ENCODE data around the gene AFP.

AFP gene

GRCh38 chr4:73439445-73439844 lies 3.4 kb downstream of the AFP start:
- DNase-seq = no peak

DNA sequence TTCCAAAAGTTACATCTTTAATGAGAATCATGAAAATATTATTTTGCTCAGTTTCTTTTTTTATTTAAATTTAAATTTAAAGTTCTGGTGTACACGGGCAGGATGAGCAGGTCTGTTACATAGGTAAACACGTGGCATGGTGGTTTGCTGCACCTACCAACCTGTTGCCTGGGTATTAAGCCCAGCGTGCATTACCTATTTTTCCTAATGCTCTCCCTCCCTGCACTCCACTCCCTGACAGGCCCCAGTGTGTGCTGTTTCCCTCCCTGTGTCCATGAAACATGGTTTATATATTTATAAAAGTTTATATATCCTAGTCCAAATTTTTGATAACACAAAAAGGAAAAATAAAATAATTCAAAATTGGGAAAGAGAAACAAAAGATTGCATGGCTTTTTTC lies 4.0 kb downstream of the AFP start:
- DNase-seq = no peak

DNA sequence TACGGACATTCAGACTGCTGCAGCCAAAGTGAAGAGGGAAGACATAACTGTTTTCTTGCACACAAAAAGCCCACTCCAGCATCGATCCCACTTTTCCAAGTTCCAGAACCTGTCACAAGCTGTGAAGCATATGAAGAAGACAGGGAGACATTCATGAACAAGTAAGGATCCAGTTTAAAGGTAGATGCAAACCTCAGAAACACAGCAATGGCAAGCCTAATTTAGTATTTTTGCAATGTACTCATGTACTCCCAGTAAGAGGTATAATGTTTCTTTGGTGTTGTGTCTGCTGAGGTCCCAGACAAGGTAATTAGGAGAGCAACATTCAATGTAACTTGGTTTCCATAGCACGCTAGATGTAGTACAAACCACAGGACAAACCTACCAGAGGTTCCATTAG lies 4.6 kb downstream of the AFP start:
- no peak for DNase-seq

DNA sequence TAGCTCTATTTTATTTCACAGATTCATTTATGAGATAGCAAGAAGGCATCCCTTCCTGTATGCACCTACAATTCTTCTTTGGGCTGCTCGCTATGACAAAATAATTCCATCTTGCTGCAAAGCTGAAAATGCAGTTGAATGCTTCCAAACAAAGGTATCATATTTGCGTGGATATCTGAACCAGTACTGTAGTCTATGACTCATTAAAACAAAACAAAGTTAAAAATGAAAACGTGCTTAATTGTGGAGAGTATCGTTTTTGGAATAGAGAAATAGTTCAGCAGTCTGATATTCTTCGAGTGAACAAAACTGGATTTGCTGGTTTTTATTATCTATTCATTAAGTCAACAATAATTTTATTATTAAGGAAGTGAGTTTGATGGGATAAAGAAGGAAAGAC lies 6.3 kb downstream of the AFP start:
- DNase-seq = no peak

DNA sequence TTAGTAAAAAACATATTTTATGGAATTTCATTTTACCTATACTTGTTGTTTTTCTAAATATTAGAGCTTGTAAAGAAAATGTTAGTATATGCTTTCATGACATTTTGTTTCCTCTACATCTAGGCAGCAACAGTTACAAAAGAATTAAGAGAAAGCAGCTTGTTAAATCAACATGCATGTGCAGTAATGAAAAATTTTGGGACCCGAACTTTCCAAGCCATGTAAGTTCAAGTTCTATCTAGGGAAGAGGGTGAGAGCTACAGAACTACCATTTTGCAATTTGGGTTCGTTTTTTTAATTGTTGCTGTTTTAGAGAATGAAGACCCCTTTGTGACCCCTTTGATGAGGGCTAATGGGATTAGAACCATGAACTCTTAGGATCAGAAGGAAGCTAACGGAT lies 7.2 kb downstream of the AFP start:
- no peak for DNase-seq

- DNase-seq = no peak
Measured at GRCh38 chr4:73445383-73446335, 9.6 kb downstream of the AFP start.

- no peak for DNase-seq
Measured at GRCh38 chr4:73446336-73446938, 10.4 kb downstream of the AFP start.

- no peak for DNase-seq
Measured at GRCh38 chr4:73447671-73448070, 11.7 kb downstream of the AFP start.

DNA sequence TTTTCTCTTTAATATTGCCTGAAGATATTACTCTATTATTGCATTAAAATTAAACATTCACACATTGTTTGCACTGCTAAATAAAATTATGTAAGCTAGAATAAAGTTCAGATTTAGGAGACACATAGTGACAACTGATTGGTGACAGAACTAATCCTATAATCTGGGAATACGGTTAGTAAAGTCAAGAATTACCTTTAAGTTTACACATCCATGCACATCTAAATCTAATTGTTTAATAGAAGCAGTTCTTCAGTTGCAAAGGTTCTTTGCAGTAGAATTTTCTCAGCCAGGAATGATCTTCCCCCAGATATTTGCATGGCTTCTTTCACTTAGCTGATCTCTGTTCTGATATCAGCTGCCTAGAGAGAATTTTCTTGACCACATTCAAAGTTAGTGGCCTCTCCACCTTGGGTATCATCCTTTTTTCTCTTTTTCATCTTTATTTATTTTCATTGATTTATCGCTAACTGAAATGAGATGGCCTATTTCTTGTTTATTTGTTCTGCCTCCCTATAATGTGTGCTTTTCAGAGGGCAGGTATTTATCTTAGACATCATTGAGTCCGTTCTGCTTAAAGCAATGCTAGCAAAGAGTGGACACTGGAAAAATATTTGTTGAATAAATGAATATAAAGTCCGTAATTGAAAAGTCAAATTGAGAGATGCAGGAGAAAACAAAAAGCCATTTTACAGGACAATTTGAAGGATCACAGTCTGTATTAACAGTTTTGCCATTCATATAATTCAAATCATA lies 12.6 kb downstream of the AFP start:
- DNase-seq = no peak

GRCh38 chr4:73450398-73451004 lies 14.5 kb downstream of the AFP start:
- DNase-seq = no peak

- DNase-seq = no peak
Measured at GRCh38 chr4:73451404-73451803, 15.4 kb downstream of the AFP start.

DNA sequence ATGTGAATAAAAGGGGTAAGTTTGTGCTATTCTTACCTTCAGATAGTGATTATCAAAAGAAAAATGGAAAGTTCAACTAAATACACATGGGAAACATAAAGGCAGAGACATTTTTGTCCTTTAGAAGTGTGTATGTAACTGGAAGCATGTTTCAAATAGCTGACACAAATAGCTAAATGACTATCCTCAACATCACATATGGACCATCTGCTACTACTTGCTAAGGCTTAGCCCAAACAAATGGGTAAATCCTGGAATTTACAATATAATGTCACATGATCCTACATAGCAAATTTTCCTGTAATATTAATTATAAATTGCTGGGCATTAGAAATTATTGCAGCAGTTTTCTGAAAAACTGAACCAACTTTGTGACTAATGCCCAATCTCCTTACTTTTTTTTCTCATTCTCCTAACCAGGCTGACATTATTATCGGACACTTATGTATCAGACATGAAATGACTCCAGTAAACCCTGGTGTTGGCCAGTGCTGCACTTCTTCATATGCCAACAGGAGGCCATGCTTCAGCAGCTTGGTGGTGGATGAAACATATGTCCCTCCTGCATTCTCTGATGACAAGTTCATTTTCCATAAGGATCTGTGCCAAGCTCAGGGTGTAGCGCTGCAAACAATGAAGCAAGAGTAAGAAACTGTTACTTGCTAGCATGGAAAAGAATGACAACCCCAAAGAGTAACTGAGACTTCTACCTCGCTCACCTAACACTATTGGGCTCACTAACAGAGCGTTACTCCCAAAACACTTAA lies 16.1 kb downstream of the AFP start:
- DNase-seq = no peak

GRCh38 chr4:73452953-73453700 lies 17.1 kb downstream of the AFP start:
- DNase-seq = no peak

- DNase-seq = no peak
Measured at GRCh38 chr4:73453701-73454005, 17.6 kb downstream of the AFP start.

DNA sequence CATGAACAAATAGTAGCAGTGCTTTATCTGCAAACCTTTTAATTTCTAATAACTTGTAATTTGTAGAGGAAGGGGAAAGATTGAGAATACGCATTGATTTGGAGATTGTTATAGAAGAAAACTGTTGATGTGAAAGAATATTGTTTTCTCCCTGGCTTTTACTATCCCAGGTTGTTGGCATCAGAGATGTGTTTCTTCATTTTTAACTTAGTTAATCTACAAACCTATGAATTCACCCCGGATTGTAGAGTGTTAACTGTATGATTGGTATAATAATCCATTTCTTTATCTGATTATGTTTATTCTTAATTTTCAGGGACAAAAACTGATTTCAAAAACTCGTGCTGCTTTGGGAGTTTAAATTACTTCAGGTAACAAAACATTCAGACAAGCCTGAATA lies 18.9 kb downstream of the AFP start:
- DNase-seq = no peak

GRCh38 chr4:73456177-73457022 lies 20.4 kb downstream of the AFP start:
- no peak for DNase-seq

DNA sequence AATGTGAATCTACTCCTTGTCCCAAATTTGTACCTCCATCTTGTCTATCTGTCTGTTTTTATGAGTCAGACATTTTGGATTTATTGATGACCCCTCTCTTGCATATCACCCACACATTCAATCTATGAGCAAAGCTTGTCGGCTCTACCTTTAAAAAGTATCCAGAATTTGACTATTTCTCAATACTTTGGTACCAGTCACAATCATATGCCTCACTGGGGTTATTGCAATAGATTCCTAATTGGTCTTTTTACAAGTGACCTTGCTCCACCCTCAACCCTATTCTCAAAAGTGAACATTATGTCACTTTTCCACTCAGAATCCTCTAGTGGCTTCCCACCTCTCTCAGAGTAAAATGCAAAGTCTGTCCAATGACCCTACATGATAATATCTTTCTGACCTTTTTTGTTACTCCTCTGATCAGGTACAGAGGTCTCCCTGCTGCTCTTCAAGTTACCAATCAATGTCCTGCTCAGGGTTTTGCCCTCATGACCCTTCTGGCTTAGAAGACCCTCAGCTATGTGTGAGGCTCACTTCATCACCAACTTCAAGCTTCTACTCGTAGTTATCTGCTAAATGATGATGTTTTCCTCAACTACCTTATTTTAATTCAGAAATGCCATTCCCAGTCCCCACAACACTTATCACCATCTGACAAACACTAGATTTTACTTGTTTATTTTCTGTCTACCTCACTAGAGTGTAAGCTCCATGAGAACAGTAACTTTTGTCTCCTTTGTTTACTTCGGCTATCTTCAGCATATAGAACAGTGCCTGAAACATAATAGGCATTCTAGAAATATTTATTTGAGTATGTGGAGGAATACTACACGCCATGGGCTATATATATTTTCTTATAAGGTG lies 22.4 kb downstream of the AFP start:
- DNase-seq = no peak

GRCh38 chr4:73459048-73459421 lies 23.0 kb downstream of the AFP start:
- no peak for DNase-seq

GRCh38 chr4:73460913-73461522 lies 25.0 kb downstream of the AFP start:
- no peak for DNase-seq

- no peak for DNase-seq
Measured at GRCh38 chr4:73468170-73468569, 32.1 kb downstream of the AFP start.

Measured in stimulated activated CD4-positive, alpha-beta T cell treated with anti-CD3 and anti-CD28 coated beads, Interleukin-12 subunit alpha, Interleukin-12 subunit beta, amount 100 ng/mL, for 4 hours (primary cell).